ENCODE results near the gene ATOX1. TPM values are rescaled to one million over a fixed set of nuclear protein-coding genes. Genes with fewer than 3 reads are reported as not detected.
"Not testable (repeated sequence)": the region's sequence is repeated elsewhere in the genome, so short reads cannot be mapped to it uniquely, and the experiment has no call there.

Gene ATOX1, protein sequence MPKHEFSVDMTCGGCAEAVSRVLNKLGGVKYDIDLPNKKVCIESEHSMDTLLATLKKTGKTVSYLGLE
- 72.9 TPM for total RNA-seq

- DNase-seq (ENCODE audit: low spot score) (peak; percentile 94), ATAC-seq (peak; percentile 94)
These were observed at the start of gene ATOX1 for GRCh38 chr5:151758430-151759241. Gene ATOX1, minus strand, starts transcription at chr5:151758631. Its CDS starts 80 bp downstream, at chr5:151758551.

GRCh38 chr5:151805414-151806223, 47.2 kb upstream of the ATOX1 start:
- ATAC-seq = no peak

GRCh38 chr5:151800532-151800931, 42.1 kb upstream of the ATOX1 start:
- ATAC-seq = no peak
- no peak for DNase-seq (ENCODE audit: low spot score)

More at GRCh38 chr5:151805414-151806223, 47.2 kb upstream of the ATOX1 start:
- no peak for DNase-seq (ENCODE audit: low spot score)

DNA sequence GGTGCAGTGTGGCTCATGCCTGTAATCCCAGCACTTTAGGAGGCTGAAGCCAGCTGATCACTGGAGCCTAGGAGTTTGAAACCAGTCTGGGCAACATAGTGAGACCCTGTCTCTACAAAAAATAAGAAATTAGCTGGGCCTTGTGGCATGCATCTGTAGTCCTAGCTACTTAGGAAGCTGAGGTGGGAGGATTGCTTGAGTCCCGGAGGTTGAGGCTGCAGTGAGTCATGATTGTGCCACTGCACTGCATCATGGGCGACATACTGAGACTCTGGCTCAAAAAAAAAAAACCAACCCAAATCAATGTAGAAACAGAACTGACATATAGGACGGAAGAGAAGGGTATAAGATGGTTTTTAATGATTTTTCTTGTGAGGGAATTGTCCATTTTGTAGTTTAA, 41.0 kb upstream of the ATOX1 start:
- ATAC-seq = no peak

GRCh38 chr5:151798674-151799073, 40.2 kb upstream of the ATOX1 start:
- ATAC-seq (no peak), DNase-seq (ENCODE audit: low spot score) (no peak)

More for the DNA sequence above, 41.0 kb upstream of the ATOX1 start:
- DNase-seq (ENCODE audit: low spot score) = no peak

DNA sequence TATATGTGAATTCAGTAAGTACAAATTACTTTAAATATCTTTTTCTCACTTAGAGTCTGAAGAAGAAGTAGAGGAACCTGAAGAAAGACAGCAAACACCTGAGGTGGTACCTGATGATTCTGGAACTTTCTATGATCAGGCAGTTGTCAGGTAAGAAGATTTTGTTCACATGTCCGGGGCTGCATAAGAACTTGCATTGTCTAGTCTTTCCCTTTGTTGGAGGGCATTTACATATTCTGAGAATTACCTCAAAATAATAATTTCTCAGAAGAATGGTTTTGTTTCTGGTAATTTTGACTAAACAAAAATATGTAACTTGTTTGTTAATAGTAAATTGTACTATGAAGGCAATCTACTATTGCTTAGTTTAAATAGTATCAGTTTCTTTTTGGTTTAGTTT, 37.0 kb upstream of the ATOX1 start:
- ATAC-seq = no peak
- no peak for DNase-seq (ENCODE audit: low spot score)

DNA sequence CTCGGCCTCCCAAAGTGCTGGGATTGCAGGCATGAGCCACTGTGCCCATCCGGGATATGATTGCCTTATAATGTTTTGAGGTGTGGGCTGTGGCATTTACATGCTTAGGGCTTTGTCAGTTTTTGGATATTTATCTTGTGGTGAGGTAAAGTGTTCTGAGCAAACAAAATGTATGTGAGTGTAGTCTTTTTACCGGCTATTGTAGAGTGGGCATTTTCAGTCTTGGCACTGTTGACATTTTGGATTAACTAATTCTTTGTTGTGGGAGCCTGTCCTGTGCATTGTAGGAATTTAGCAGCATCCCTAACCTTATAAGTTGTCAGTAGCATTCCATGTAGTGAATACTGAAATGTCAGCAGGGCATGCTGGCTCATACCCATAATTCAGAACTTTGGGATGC, 34.9 kb upstream of the ATOX1 start:
- DNase-seq (ENCODE audit: low spot score) = no peak
- no peak for ATAC-seq

GRCh38 chr5:151787817-151788216, 29.4 kb upstream of the ATOX1 start:
- ATAC-seq = no peak
- DNase-seq (ENCODE audit: low spot score) = no peak

GRCh38 chr5:151786468-151786867, 28.0 kb upstream of the ATOX1 start:
- peak; percentile 19 for ATAC-seq
- DNase-seq (ENCODE audit: low spot score) = no peak

DNA sequence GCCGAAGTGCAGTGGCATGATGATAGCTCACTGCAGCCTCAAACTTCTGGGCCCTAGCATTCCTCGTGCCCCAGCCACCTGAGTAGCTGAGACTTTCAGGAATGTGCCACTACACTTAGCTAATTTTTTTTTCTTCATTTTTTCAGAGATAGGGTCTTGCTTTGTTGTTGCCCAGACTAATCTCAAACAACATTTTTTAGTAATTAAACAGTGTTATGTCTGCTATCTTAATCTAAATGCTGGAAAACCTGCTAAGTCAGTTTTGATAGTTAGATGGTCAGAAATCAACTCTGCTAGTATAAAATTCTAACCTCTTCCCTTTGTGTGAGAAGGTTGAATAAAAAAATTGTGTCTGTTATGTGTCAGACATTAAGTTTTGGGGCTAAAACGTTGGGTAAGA, 25.7 kb upstream of the ATOX1 start:
- DNase-seq (ENCODE audit: low spot score) = no peak
- ATAC-seq = no peak

DNA sequence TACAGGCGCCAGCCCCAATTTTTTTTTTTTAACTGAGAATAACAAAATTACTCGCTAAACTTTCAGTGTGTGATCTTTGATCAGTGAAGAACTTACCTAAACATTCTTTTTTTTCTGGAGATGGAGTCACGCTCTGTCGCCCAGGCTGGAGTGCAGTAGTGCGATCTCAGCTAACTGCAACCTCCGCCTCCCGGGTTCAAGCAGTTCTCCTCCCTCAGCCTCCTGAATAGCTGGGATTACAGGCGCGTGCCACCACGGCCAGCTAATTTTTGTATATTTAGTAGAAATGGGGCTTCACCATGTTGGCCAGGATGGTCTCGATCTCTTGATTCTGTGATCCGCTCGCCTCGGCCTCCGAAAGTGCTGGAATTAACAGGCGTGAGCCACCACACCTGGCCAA, 25.2 kb upstream of the ATOX1 start:
- not testable (repeated sequence) for ATAC-seq; DNase-seq (ENCODE audit: low spot score)

GRCh38 chr5:151781201-151781600, 22.8 kb upstream of the ATOX1 start:
- DNase-seq (ENCODE audit: low spot score) = no peak
- no peak for ATAC-seq

DNA sequence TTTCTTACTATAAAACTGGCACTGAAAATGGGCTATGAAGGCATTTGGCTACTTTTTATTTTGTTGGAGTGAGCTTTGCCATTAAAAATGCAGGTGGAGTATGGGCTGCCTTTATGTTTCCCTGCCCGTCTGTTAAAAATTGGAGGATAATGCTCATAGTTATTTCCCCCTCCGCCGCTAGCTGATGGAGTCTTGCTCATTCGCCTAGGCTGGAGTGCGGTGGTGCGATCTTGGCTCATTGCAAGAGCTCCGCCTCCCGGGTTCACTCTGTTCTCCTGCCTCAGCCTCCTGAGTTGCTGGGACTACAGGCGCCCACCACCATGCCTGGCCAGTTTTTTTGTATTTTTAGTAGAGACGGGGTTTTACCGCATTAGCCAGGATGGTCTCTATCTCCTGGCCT, 21.9 kb upstream of the ATOX1 start:
- ATAC-seq = no peak
- no peak for DNase-seq (ENCODE audit: low spot score)

DNA sequence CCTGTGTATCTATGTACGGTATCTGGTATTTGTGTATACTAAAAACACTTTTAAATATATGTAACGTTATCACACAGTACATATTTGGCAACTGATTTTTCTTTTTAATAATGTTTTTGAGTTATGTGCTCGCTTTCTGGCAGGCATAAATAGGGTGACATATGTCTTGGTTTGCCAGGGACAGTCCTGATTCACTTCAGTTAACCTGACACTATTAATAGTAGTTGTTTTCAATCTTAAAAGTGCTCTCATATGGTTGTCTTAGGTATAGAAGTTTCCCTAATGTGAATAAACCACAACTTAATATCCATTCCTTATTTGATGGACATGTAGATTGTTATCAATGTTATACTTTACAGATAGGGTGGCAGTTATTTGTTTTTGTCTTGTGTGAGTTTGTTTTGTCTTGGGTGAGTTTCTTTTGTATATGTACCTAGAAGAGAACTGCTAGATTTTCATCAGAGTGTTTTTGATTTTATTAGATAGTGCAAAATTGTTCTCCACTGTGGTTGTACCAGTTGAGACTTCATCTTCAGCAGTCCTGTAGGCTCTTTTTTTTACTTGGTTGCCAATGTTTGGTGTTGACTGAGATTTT, 21.2 kb upstream of the ATOX1 start:
- ATAC-seq (no peak), DNase-seq (ENCODE audit: low spot score) (no peak)

GRCh38 chr5:151775025-151775606, 16.7 kb upstream of the ATOX1 start:
- ATAC-seq (no peak), DNase-seq (ENCODE audit: low spot score) (no peak)

DNA sequence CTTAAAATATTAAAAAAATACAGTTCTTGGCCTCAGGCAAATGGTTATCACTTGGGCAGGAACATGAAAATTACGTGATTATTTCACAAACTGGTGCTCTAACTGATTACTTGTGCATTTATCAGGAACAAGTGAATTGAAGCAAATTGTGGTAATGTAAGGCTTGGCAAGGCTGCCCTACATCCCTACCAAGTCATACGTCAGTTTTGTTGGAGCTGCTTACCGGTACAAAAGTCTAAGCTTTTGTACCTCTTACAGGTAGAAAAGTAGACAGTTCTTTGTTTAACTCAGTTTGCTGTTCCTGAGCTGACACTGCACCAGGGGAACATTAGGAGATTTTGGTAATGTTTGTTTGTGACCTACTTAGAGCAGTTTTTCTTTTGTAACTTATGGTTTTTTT, 15.5 kb upstream of the ATOX1 start:
- no peak for ATAC-seq
- no peak for DNase-seq (ENCODE audit: low spot score)

DNA sequence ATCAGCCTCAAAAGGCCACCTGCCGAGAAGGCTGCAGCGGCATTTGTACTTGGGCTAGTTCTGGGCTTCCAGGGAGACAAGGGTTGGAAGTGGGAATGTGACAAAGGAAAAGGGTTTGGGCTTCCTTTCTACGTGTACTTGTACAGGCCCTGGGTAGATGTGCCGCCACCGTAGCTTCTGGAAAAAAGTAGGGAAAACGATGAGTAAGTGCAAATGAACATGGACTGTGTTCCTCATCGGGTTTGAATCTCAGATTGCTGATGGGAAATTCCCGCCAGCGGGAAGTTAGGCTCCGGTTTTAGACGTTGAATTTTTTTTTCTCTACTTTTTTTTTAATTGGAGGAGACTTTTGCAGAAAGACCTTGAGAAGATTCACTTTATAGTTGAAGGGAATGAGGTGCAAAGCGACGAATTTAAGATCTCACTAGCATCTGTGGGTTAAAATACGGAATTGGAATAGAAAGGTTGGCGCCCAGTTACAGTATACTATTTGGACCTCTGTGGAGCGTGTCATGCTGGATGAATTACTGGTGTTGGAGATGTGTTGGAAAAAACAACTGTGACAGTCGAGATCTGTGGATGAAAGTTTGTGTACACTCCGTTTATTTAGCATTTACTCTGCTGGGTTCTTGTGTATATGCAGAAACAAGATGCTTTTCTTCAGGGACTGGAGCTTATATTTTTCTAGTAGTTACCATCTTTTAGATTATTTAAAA, 14.6 kb upstream of the ATOX1 start:
- DNase-seq (ENCODE audit: low spot score) = no peak
- ATAC-seq = no peak

DNA sequence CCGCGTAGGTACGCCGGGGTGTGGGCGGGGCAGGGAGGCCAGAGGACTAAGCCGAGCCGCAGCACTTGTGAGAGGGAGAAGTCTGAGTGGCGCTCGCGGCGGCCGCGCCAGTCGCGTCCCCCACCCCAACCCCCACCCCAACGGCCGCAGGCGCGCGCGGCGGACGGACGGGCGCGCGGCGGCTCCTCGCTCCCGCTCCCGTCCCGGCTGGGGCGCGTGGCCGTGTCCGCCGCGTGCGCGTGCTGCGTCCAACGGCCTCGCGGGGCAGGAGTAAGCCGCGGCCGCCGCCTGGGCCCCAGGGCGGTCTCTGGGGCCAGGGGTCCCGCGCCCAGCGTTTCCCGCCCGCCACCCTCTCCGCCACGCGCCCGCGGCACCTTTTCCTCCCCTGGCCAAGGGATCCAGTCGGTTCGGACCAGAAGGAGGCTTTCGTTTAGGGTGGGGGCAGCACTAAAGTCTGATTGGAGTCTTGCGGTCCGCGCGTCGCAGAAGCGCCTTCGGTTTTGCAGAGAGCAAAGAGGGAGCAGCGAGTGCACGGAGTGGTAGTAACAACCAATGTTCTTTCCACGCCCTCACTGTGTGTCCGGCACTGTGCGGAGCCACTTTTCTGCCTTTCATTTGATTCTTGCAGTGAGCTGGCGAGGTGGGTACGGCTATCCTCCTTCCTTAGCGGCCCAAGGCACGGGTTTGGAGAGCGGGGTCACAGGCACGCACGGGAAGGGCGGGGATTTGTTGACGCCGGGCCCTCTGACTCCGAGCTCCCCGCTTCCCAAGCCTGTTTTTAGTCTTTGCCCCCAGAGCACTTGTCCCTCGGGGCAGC, 13.8 kb upstream of the ATOX1 start:
- DNase-seq (ENCODE audit: low spot score) = peak; percentile 61
- ATAC-seq = peak; percentile 36

DNA sequence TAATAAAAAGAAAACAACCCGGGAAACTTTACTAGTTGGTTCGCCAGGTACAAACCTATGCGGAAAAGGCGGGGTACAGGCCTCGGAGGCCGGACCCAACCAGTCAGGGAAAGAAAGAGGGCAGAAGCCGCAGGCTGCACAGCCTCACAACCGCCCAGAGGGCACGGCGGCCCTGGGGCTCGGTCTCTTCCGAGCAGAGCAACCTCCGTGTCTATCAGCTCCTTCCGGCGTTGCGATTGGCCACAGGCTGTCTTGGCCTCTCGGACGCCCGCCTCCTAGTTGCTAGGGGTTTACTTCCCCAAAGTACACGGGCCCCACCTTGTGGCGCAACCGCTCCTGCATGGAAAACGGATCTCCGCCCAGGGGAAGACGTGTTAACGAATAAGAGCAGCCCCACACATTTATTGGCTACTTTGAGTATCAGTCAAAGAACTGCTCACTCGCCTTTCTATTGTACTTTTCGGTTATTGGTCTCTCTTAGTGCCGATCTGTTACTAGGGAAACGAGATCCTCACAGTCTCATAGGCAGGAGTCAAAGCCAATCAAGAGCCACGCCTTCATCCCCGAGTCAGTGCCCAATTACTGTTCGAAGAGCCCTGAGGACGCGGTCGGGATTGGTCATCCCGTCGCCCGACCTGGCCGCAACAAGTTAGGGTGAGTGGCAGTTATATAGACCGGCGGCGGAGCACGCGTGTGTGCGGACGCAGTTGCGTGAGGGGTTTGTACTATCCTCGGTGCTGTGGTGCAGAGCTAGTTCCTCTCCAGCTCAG, 13.0 kb upstream of the ATOX1 start, which contains the start of gene G3BP1:
TSS of gene G3BP1 (plus strand) at position 696 of the 770 bp plus-strand sequence. CDS start 14,667 bp downstream, outside the sequence.
- peak; percentile 100 for DNase-seq (ENCODE audit: low spot score)
- peak; percentile 84 for ATAC-seq
